HL-60 (cell line): ENCODE measurements around the gene LRRK1.

Source experiments
- DNase-seq, 2 experiments: peaks; one replicate each; pipeline ENCODE4 v3.0.0-alpha.2; 2010 to 2020; ENCODE audit warnings: low read depth in 1 of 2, low spot score in 1 of 2
- H3K27ac ChIP-seq: fragments of 250-450 bp; sonication (Bioruptor Pico); replicated peaks from 2 replicates; pipeline ENCODE4 v1.5.1; 2020; ENCODE audit warnings: mild to moderate bottlenecking, moderate library complexity
- H3K27me3 ChIP-seq: fragments of 250-450 bp; sonication (Bioruptor Pico); 2 replicates; pipeline ENCODE4 v1.5.1; 2021; ENCODE audit warnings: mild to moderate bottlenecking, moderate library complexity; ENCODE audit not compliant: insufficient read depth, poor library complexity, severe bottlenecking
- H3K4me3 ChIP-seq: replicated peaks from 2 replicates; pipeline ENCODE4 v1.5.1; 2011; ENCODE audit warnings: mild to moderate bottlenecking, control low read depth, low read length; ENCODE audit not compliant: insufficient read depth
- GABPA ChIP-seq: IDR thresholded peaks from 2 replicates; pipeline ENCODE4 v1.6.1; 2012; ENCODE audit warnings: low read depth
- POLR2AphosphoS5 ChIP-seq: IDR thresholded peaks from 2 replicates; pipeline ENCODE4 v1.6.1; 2012; ENCODE audit warnings: low read depth
- SPI1 ChIP-seq: IDR thresholded peaks from 2 replicates; pipeline ENCODE4 v1.6.1; 2012; ENCODE audit warnings: low read depth, mild to moderate bottlenecking, borderline replicate concordance
- TF ChIP-seq, protein P1 (sequence below): IDR thresholded peaks from 2 replicates; pipeline ENCODE4 v1.6.1; 2012; ENCODE audit warnings: low read depth; ENCODE audit not compliant: insufficient replicate concordance
- TF ChIP-seq, protein P2 (sequence below): IDR thresholded peaks from one replicate; pipeline ENCODE4 v1.5.1; 2011; ENCODE audit warnings: low read length, control low read depth, inconsistent platforms; ENCODE audit not compliant: insufficient read depth

Gene LRRK1

DNA sequence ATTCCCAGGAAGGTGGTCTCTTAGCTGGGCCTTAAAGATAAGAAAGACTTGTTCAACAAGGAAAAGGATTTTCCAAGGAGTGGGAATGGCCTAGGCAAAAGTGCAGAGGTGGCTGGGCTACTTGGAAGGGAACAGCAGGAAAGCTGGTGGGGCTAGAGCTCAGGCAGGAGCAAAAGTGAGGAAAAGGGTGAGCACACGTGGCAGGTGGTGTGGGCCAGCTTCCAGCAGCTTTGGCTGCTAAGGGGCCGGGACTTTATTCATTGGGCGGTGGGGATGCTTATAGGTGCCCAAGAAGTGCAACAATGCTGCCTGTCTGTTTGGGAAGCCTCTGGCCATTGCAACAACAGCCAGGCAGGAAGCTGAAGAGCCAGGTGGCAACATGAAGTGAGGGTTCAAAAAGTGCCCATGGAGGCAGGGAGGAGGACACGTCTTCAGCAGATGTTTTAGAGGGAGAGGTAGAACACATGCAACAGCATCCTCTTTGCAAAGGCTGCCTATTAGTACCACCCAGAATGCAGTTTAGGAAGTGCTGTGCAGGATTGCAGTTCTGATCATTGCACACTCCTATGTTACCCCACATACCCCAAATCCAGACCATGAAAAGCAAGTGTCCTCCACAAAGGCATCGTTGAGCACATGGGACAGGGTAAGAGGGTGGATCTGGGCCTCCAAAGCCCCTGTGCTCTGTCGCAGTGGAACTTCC lies 25.7 kb upstream of the LRRK1 start:
- no peak overlapping the region for H3K27ac ChIP-seq
- DNase-seq, result no peak
- no peak for TF ChIP-seq POLR2AphosphoS5
- TF ChIP-seq, protein P1, sequence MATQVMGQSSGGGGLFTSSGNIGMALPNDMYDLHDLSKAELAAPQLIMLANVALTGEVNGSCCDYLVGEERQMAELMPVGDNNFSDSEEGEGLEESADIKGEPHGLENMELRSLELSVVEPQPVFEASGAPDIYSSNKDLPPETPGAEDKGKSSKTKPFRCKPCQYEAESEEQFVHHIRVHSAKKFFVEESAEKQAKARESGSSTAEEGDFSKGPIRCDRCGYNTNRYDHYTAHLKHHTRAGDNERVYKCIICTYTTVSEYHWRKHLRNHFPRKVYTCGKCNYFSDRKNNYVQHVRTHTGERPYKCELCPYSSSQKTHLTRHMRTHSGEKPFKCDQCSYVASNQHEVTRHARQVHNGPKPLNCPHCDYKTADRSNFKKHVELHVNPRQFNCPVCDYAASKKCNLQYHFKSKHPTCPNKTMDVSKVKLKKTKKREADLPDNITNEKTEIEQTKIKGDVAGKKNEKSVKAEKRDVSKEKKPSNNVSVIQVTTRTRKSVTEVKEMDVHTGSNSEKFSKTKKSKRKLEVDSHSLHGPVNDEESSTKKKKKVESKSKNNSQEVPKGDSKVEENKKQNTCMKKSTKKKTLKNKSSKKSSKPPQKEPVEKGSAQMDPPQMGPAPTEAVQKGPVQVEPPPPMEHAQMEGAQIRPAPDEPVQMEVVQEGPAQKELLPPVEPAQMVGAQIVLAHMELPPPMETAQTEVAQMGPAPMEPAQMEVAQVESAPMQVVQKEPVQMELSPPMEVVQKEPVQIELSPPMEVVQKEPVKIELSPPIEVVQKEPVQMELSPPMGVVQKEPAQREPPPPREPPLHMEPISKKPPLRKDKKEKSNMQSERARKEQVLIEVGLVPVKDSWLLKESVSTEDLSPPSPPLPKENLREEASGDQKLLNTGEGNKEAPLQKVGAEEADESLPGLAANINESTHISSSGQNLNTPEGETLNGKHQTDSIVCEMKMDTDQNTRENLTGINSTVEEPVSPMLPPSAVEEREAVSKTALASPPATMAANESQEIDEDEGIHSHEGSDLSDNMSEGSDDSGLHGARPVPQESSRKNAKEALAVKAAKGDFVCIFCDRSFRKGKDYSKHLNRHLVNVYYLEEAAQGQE, result no peak
- TF ChIP-seq, protein P2, sequence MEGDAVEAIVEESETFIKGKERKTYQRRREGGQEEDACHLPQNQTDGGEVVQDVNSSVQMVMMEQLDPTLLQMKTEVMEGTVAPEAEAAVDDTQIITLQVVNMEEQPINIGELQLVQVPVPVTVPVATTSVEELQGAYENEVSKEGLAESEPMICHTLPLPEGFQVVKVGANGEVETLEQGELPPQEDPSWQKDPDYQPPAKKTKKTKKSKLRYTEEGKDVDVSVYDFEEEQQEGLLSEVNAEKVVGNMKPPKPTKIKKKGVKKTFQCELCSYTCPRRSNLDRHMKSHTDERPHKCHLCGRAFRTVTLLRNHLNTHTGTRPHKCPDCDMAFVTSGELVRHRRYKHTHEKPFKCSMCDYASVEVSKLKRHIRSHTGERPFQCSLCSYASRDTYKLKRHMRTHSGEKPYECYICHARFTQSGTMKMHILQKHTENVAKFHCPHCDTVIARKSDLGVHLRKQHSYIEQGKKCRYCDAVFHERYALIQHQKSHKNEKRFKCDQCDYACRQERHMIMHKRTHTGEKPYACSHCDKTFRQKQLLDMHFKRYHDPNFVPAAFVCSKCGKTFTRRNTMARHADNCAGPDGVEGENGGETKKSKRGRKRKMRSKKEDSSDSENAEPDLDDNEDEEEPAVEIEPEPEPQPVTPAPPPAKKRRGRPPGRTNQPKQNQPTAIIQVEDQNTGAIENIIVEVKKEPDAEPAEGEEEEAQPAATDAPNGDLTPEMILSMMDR, result no peak
- no peak for TF ChIP-seq SPI1
- TF ChIP-seq GABPA, result no peak
- no peak overlapping the region for H3K4me3 ChIP-seq
- peaks cover 26% of the 10 kb centered on the region for H3K27me3 ChIP-seq

DNA sequence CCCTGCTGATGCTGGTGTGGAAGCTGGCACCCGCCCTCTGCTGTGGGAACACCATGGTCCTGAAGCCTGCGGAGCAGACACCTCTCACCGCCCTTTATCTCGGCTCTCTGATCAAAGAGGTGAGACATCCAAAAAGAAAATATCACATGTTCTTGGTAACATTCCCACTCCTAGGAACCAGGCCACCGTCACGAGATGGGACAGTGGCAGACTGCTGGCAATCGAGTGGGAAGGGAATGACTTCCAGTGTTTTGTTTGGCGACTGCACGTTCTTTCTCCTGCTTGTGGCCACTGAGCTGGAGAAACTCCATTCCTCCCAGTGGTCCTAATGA lies 25.2 kb upstream of the LRRK1 start:
- TF ChIP-seq, protein P1, result no peak
- TF ChIP-seq GABPA (no peak), SPI1 (no peak), POLR2AphosphoS5 (no peak)
- TF ChIP-seq, protein P2, result no peak
- Histone ChIP-seq H3K4me3 (no peak overlapping the region), H3K27me3 (peaks cover 21% of the 10 kb centered on the region), H3K27ac (no peak overlapping the region)
- no peak for DNase-seq

DNA sequence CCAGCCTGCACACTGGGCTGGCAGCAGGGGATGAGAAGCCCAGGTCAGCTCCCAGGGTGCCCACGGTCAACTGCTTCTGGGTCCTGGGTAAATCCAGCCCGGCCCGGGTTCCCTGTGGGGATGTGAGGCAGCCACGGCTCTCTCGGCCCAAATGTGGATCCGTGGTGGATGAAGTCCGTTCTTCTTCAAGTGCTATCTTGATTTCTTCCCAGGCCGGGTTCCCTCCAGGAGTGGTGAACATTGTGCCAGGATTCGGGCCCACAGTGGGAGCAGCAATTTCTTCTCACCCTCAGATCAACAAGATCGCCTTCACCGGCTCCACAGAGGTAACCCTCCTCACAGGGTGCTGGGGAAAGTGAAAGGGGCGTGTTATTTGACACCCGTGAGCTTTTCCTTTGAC lies 23.4 kb upstream of the LRRK1 start:
- DNase-seq, result no peak
- TF ChIP-seq, protein P1, result no peak
- TF ChIP-seq, protein P2, result no peak
- TF ChIP-seq SPI1, result no peak
- TF ChIP-seq POLR2AphosphoS5, result no peak
- no peak for TF ChIP-seq GABPA

More for the DNA sequence above, 23.4 kb upstream of the LRRK1 start:
- Histone ChIP-seq H3K27me3 (peaks cover 13% of the 10 kb centered on the region), H3K4me3 (no peak overlapping the region), H3K27ac (no peak overlapping the region)
